Upper lobe of left lung (tissue), 4 donors: ENCODE measurements around the gene UBE3B.

Experiments used
- CTCF ChIP-seq, 6 experiments: fragments of 450-650 bp in 4 of 6; fragments of 200-600 bp in 2 of 6; sonication (generic) in 2 of 6; IDR thresholded peaks; one replicate each; pipeline ENCODE4 v1.5.1; 2016 to 2019; ENCODE audit warnings: antibody characterized with exemption in 6 of 6
- POLR2A ChIP-seq, 4 donors: fragments of 450-650 bp; IDR thresholded peaks; one replicate each; pipeline ENCODE4 v1.5.1; 2016 to 2017; ENCODE audit warnings: antibody characterized with exemption in 4 of 4, mild to moderate bottlenecking in 2 of 4
- POLR2AphosphoS5 ChIP-seq, 2 donors: sonication (generic); formaldehyde crosslinking; IDR thresholded peaks; one replicate each; pipeline ENCODE4 v1.5.1; 2017; ENCODE audit warnings: antibody characterized with exemption in 2 of 2

GRCh38 chr12:109482894-109483293, 5.5 kb downstream of the UBE3B start:
- no peak for TF ChIP-seq POLR2A (IDR thresholded peaks at IDR 0.05)
- TF ChIP-seq CTCF (IDR thresholded peaks at IDR 0.05) = no peak
- TF ChIP-seq POLR2AphosphoS5 (IDR thresholded peaks at IDR 0.05) = no peak
